GM23248 (cell line): ENCODE results near the gene CLEC16A.

Experiments used
- EZH2 ChIP-seq: fragments of 200-600 bp; sonication (generic); IDR thresholded peaks from 2 replicates; pipeline ENCODE4 v1.6.1; 2018; ENCODE audit warnings: antibody characterized with exemption, mild to moderate bottlenecking; ENCODE audit not compliant: insufficient read depth, poor library complexity, severe bottlenecking
- EZH2phosphoT487 ChIP-seq: fragments of 200-600 bp; sonication (generic); IDR thresholded peaks from 2 replicates; pipeline ENCODE4 v1.6.1; 2018; ENCODE audit warnings: antibody characterized with exemption, moderate library complexity, mild to moderate bottlenecking, low read depth; ENCODE audit not compliant: insufficient read depth

- TF ChIP-seq EZH2 (no peak), EZH2phosphoT487 (no peak)
These were observed 239.6 kb downstream of the CLEC16A start for GRCh38 chr16:11183951-11184350.
